Caco-2 (cell line): ENCODE data around the gene CDC42SE1. TPM values are rescaled to one million over a fixed set of nuclear protein-coding genes. Genes with fewer than 3 reads are reported as not detected.
A peak's percentile ranks its signal among the peaks of the same experiment; 100 is the strongest.

Source experiments
- BruUV-seq: library from RNA; stranded (reverse); fragments of 400-500 nt; replicated peaks from 2 replicates; lab custom pipeline; 2021; lab: Mats Ljungman, UMichigan
- CTCF ChIA-PET: fragments of 300-600 bp; sonication (Branson Sonifier 250); formaldehyde crosslinking; loops from one replicate; lab custom pipeline; 2022; ENCODE audit warnings: antibody characterized with exemption; lab: Charles Lee
- POLR2A ChIA-PET: fragments of 300-600 bp; sonication (Branson Sonifier 250); formaldehyde crosslinking; loops from one replicate; lab custom pipeline; 2022; ENCODE audit warnings: antibody characterized with exemption; lab: Charles Lee
- DNase-seq, 2 experiments: peaks; one replicate each; pipeline versions ENCODE4 v3.0.0 to v3.0.0-alpha.2; 2020 to 2022
- H3K27me3 ChIP-seq: replicated peaks from 2 replicates; pipeline ENCODE4 v1.6.0; 2011; ENCODE audit warnings: low read length; ENCODE audit not compliant: control insufficient read depth, insufficient read depth
- H3K36me3 ChIP-seq: 2 replicates; pipeline ENCODE4 v1.5.1; 2011; ENCODE audit warnings: low read length; ENCODE audit not compliant: control insufficient read depth, insufficient read depth
- H3K4me1 ChIP-seq: fragments of 250-450 bp; sonication (Bioruptor Pico); 2 replicates; pipeline ENCODE4 v1.5.1; 2020; ENCODE audit warnings: mild to moderate bottlenecking
- H3K4me3 ChIP-seq: 2 replicates; pipeline ENCODE4 v1.5.1; 2011; ENCODE audit warnings: low read depth, mild to moderate bottlenecking, control low read depth, low read length
- H3K9me3 ChIP-seq: fragments of 250-450 bp; sonication (Bioruptor Pico); 2 replicates; pipeline ENCODE4 v1.5.1; 2020; ENCODE audit warnings: mild to moderate bottlenecking, moderate library complexity
- H3K27ac Mint-ChIP-seq: one replicate; pipeline ENCODE4 v1.8.0; 2022; ENCODE audit warnings: mixed read lengths; ENCODE audit not compliant: unreplicated experiment
- H3K27me3 Mint-ChIP-seq: one replicate; pipeline ENCODE4 v1.8.0; 2022; ENCODE audit warnings: mixed read lengths; ENCODE audit not compliant: insufficient read depth, unreplicated experiment
- H3K36me3 Mint-ChIP-seq: one replicate; pipeline ENCODE4 v1.8.0; 2022; ENCODE audit warnings: mild to moderate bottlenecking, mixed read lengths; ENCODE audit not compliant: insufficient read depth, unreplicated experiment
- H3K4me1 Mint-ChIP-seq: one replicate; pipeline ENCODE4 v1.8.0; 2022; ENCODE audit warnings: low read depth, mixed read lengths; ENCODE audit not compliant: unreplicated experiment
- H3K4me3 Mint-ChIP-seq: one replicate; pipeline ENCODE4 v1.8.0; 2022; ENCODE audit warnings: mild to moderate bottlenecking, moderate library complexity, mixed read lengths; ENCODE audit not compliant: unreplicated experiment
- H3K9me3 Mint-ChIP-seq: one replicate; pipeline ENCODE4 v1.8.0; 2022; ENCODE audit warnings: mixed read lengths; ENCODE audit not compliant: unreplicated experiment
- intact Hi-C: fragments of 100-400 bp; cut with micrococcal nuclease; formaldehyde crosslinking; loops from one replicate; pipeline ENCODE4 v1.10.0; 2022; ENCODE audit not compliant: unreplicated experiment
- total RNA-seq: library from RNA; stranded (reverse); gene quantifications from 2 replicates; pipeline ENCODE4 v1.2.3, GENCODE V29; 2022
- TF ChIP-seq, protein P1 (sequence below), 2 experiments: fragments of 200-600 bp in 1 of 2; IDR thresholded peaks; 1 replicate in 1 of 2; 2 replicates in 1 of 2; pipeline versions ENCODE4 v1.5.1 to v1.8.0; 2011 to 2022; ENCODE audit warnings: antibody characterized with exemption in 1 of 2, control low read depth in 1 of 2, inconsistent platforms in 1 of 2, low read depth in 1 of 2, low read length in 1 of 2, mild to moderate bottlenecking in 1 of 2, moderate library complexity in 1 of 2; ENCODE audit not compliant: insufficient read depth in 1 of 2, severe bottlenecking in 1 of 2, unreplicated experiment in 1 of 2

CDC42SE1 gene
- total RNA-seq, 1 experiment from 2014 or later: 59.4 TPM

DNA sequence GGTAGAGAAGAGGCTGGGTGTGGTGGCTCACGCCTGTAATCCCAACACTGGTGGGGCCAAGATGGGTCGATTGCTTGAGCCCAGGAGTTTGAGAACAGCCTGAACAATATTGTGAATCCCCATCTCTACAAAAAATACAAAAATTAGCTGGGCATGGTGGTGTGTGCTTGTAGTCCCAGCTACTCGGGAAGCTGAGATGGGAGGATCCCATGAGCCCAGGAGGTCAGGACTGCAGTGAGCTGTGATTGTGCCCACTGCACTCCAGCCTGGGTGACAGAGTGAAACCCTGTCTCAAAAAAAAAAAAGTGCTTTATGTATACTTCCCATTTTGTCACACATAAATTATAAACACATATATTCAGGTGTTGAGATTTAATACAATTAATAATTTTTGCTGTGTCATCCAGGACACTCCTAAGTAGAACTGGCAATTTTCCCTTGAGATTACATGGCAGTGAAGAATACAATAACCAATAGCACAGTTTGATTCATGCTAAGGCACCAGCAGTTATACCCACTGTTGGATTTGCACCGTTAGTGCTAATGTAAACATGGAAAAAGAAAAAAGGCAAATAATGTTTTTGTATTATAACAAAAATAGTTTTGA lies 26.6 kb upstream of the CDC42SE1 start:
- BruUV-seq: no TSS peak
- Mint-ChIP-seq H3K27me3 (no peaks in the 10 kb centered on the region), H3K4me3 (no peak overlapping the region), H3K36me3 (peaks cover 6% of the 10 kb centered on the region), H3K27ac (no peak overlapping the region), H3K4me1 (no peaks in the 10 kb centered on the region), H3K9me3 (no peaks in the 10 kb centered on the region)
- no peaks in the 10 kb centered on the region for H3K9me3 ChIP-seq
- intact Hi-C loops: no loop called here
- TF ChIP-seq, protein P1, sequence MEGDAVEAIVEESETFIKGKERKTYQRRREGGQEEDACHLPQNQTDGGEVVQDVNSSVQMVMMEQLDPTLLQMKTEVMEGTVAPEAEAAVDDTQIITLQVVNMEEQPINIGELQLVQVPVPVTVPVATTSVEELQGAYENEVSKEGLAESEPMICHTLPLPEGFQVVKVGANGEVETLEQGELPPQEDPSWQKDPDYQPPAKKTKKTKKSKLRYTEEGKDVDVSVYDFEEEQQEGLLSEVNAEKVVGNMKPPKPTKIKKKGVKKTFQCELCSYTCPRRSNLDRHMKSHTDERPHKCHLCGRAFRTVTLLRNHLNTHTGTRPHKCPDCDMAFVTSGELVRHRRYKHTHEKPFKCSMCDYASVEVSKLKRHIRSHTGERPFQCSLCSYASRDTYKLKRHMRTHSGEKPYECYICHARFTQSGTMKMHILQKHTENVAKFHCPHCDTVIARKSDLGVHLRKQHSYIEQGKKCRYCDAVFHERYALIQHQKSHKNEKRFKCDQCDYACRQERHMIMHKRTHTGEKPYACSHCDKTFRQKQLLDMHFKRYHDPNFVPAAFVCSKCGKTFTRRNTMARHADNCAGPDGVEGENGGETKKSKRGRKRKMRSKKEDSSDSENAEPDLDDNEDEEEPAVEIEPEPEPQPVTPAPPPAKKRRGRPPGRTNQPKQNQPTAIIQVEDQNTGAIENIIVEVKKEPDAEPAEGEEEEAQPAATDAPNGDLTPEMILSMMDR (IDR thresholded peaks at IDR 0.05; ENCODE audit: insufficient read depth in 1 of 2, low read depth in 1 of 2, low read length in 1 of 2, severe bottlenecking in 1 of 2, unreplicated experiment in 1 of 2): no peak
- H3K27me3 ChIP-seq: no peaks in the 10 kb centered on the region
- no peaks in the 10 kb centered on the region for H3K36me3 ChIP-seq
- POLR2A ChIA-PET: no interaction called here
- no peak for DNase-seq
- H3K4me1 ChIP-seq: no peaks in the 10 kb centered on the region
- CTCF ChIA-PET: interaction anchor here (0.7 kb wide), 1 partner anchor 14 kb away, joined by 3 read pairs; no protein-coding TSS in a partner anchor
- H3K4me3 ChIP-seq: no peak overlapping the region

DNA sequence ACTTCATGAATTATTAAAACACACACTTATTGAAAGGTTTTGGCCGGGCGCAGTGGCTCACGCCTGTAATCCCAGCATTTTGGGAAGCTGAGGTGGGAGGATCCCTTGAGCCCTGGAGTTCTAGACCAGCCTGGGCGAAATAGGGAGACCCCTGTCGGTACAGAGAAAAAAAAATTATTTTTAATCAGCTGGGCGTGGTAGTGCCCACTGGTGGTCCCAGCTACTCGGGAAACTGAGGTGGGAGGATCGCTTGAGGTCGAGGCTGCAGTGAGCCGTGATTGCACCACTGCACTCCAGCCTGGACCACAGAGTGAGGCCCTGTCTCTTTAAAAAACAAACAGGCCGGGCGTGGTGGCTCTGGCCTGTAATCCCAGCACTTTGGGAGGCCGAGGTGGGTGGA lies 12.8 kb upstream of the CDC42SE1 start:
- intact Hi-C loops: no loop called here
- Mint-ChIP-seq H3K27me3 (no peaks in the 10 kb centered on the region), H3K9me3 (no peaks in the 10 kb centered on the region), H3K27ac (peak overlapping the region; percentile 100), H3K4me3 (peak overlapping the region; percentile 98), H3K36me3 (peaks cover 11% of the 10 kb centered on the region), H3K4me1 (no peaks in the 10 kb centered on the region)
- no peaks in the 10 kb centered on the region for H3K9me3 ChIP-seq
- POLR2A ChIA-PET: no interaction called here
- BruUV-seq: no TSS peak
- DNase-seq: no peak
- TF ChIP-seq, protein P1 (IDR thresholded peaks at IDR 0.05; ENCODE audit: insufficient read depth in 1 of 2, low read depth in 1 of 2, low read length in 1 of 2, severe bottlenecking in 1 of 2, unreplicated experiment in 1 of 2): no peak
- peaks cover 10% of the 10 kb centered on the region; the same call in 1 of the 2 replicates for H3K4me1 ChIP-seq
- no peaks in the 10 kb centered on the region for H3K27me3 ChIP-seq
- CTCF ChIA-PET: no interaction called here
- H3K4me3 ChIP-seq: no peak overlapping the region
- no peaks in the 10 kb centered on the region for H3K36me3 ChIP-seq

DNA sequence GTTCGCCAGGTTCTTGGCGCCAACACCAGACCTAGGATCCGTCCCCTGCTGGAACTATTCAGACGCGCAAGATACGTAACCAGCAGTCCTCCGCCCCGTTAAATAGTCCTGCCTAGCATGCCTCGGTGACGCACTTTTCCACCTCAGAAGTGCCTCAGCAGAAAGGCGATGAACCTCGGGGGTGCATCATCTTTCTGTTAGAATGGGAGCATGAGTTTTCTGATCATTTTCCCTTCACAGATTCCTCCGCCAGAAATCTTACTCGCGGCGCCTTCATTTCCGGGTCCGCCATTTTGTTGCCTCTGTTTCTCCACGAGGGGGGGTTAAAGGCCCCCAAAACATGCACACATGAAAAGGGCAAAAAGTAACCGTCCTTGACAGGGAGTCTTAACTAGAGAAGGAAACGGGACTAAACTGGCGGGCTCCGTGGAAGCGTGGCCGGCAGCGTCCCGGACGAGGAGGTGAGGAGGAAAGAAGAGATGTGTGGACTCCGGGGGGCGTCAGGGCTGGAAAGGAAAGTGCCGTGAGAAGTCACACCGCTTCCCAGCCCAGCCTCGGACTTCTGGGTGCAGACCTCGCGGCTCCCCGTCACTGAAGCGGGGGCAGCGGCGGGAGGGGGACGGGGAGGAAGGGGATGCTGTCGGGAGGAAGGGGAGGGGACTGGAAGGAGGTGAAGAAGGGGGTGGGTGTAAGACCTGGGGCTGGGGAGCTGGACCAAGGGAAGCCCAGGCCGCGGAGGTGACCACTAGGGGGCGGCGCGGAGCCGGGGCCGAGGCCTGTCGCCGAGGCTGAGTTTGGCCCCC lies 11.3 kb upstream of the CDC42SE1 start, which contains the start of gene GABPB2:
Gene GABPB2 (plus strand): TSS at position 288 of the 803 bp plus-strand sequence. CDS start 17,429 bp downstream, outside the sequence.
- Histone ChIP-seq H3K9me3 (no peaks in the 10 kb centered on the region), H3K27me3 (no peaks in the 10 kb centered on the region), H3K36me3 (no peaks in the 10 kb centered on the region), H3K4me1 (peaks cover 10% of the 10 kb centered on the region; the same call in 1 of the 2 replicates), H3K4me3 (peak within 1 kb of the TSS; percentile 64)
- DNase-seq: peak; percentile 87 to 90
- ChIA-PET CTCF (interaction anchor here (0.8 to 2.3 kb wide), 7 partner anchors 12 to 119 kb away, joined by 3 to 7 read pairs (median 3); partner anchors contain the start of genes C1orf56, CDC42SE1, MINDY1 and TNFAIP8L2), POLR2A (interaction anchor here (0.5 to 0.6 kb wide), 3 partner anchors 11 to 256 kb away, joined by 3 to 4 read pairs (median 4); partner anchors contain the start of genes C1orf56 and CDC42SE1)
- Mint-ChIP-seq H3K4me1 (no peaks in the 10 kb centered on the region), H3K27ac (peak within 1 kb of the TSS; percentile 100), H3K27me3 (no peaks in the 10 kb centered on the region), H3K36me3 (peaks cover 11% of the 10 kb centered on the region), H3K4me3 (peak within 1 kb of the TSS; percentile 98), H3K9me3 (no peaks in the 10 kb centered on the region)
- TF ChIP-seq, protein P1 (IDR thresholded peaks at IDR 0.05; ENCODE audit: insufficient read depth in 1 of 2, low read depth in 1 of 2, low read length in 1 of 2, severe bottlenecking in 1 of 2, unreplicated experiment in 1 of 2): peak; percentile 74 to 95
- intact Hi-C loops: loop anchor here (2.0 kb wide), 2 partner anchors 46 to 76 kb away; partner anchors contain the start of gene SEMA6C
- BruUV-seq: TSS peak; percentile 43
